HL-60 (cell line): ENCODE data around the gene FBN2.

Experiments used
- DNase-seq, 2 experiments: peaks; one replicate each; pipeline ENCODE4 v3.0.0-alpha.2; 2010 to 2020; ENCODE audit warnings: low read depth in 1 of 2, low spot score in 1 of 2
- H3K27ac ChIP-seq: fragments of 250-450 bp; sonication (Bioruptor Pico); replicated peaks from 2 replicates; pipeline ENCODE4 v1.5.1; 2020; ENCODE audit warnings: mild to moderate bottlenecking, moderate library complexity
- H3K27me3 ChIP-seq: fragments of 250-450 bp; sonication (Bioruptor Pico); 2 replicates; pipeline ENCODE4 v1.5.1; 2021; ENCODE audit warnings: mild to moderate bottlenecking, moderate library complexity; ENCODE audit not compliant: insufficient read depth, poor library complexity, severe bottlenecking
- H3K4me3 ChIP-seq: replicated peaks from 2 replicates; pipeline ENCODE4 v1.5.1; 2011; ENCODE audit warnings: mild to moderate bottlenecking, control low read depth, low read length; ENCODE audit not compliant: insufficient read depth
- GABPA ChIP-seq: IDR thresholded peaks from 2 replicates; pipeline ENCODE4 v1.6.1; 2012; ENCODE audit warnings: low read depth
- POLR2AphosphoS5 ChIP-seq: IDR thresholded peaks from 2 replicates; pipeline ENCODE4 v1.6.1; 2012; ENCODE audit warnings: low read depth
- SPI1 ChIP-seq: IDR thresholded peaks from 2 replicates; pipeline ENCODE4 v1.6.1; 2012; ENCODE audit warnings: low read depth, mild to moderate bottlenecking, borderline replicate concordance
- TF ChIP-seq, protein P1 (sequence below): IDR thresholded peaks from 2 replicates; pipeline ENCODE4 v1.6.1; 2012; ENCODE audit warnings: low read depth; ENCODE audit not compliant: insufficient replicate concordance
- TF ChIP-seq, protein P2 (sequence below): IDR thresholded peaks from one replicate; pipeline ENCODE4 v1.5.1; 2011; ENCODE audit warnings: low read length, control low read depth, inconsistent platforms; ENCODE audit not compliant: insufficient read depth

The FBN2 gene

DNA sequence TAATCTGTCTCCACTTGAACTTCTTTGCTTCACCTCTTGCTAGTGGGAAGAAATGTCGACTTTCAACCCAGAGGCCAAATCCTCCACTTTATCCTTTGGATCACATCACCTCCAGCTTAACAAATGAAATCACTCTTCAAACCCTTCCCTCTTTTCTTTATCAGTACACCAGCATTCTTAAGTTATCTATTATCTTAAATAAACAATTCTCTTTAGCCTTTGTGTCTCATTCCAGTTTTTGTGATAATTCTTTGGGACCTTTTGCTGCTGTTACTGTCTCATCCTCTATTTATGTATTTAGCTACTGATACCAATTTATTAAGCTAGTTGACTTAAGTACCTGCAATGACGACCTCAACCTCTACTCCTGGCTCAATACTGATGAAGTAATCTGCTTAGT lies 28.1 kb upstream of the FBN2 start:
- Histone ChIP-seq H3K27me3 (no peaks in the 10 kb centered on the region), H3K4me3 (no peak overlapping the region), H3K27ac (no peak overlapping the region)
- no peak for DNase-seq
- TF ChIP-seq POLR2AphosphoS5 (no peak), GABPA (no peak), SPI1 (no peak)
- TF ChIP-seq, protein P1, sequence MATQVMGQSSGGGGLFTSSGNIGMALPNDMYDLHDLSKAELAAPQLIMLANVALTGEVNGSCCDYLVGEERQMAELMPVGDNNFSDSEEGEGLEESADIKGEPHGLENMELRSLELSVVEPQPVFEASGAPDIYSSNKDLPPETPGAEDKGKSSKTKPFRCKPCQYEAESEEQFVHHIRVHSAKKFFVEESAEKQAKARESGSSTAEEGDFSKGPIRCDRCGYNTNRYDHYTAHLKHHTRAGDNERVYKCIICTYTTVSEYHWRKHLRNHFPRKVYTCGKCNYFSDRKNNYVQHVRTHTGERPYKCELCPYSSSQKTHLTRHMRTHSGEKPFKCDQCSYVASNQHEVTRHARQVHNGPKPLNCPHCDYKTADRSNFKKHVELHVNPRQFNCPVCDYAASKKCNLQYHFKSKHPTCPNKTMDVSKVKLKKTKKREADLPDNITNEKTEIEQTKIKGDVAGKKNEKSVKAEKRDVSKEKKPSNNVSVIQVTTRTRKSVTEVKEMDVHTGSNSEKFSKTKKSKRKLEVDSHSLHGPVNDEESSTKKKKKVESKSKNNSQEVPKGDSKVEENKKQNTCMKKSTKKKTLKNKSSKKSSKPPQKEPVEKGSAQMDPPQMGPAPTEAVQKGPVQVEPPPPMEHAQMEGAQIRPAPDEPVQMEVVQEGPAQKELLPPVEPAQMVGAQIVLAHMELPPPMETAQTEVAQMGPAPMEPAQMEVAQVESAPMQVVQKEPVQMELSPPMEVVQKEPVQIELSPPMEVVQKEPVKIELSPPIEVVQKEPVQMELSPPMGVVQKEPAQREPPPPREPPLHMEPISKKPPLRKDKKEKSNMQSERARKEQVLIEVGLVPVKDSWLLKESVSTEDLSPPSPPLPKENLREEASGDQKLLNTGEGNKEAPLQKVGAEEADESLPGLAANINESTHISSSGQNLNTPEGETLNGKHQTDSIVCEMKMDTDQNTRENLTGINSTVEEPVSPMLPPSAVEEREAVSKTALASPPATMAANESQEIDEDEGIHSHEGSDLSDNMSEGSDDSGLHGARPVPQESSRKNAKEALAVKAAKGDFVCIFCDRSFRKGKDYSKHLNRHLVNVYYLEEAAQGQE: no peak
- TF ChIP-seq, protein P2, sequence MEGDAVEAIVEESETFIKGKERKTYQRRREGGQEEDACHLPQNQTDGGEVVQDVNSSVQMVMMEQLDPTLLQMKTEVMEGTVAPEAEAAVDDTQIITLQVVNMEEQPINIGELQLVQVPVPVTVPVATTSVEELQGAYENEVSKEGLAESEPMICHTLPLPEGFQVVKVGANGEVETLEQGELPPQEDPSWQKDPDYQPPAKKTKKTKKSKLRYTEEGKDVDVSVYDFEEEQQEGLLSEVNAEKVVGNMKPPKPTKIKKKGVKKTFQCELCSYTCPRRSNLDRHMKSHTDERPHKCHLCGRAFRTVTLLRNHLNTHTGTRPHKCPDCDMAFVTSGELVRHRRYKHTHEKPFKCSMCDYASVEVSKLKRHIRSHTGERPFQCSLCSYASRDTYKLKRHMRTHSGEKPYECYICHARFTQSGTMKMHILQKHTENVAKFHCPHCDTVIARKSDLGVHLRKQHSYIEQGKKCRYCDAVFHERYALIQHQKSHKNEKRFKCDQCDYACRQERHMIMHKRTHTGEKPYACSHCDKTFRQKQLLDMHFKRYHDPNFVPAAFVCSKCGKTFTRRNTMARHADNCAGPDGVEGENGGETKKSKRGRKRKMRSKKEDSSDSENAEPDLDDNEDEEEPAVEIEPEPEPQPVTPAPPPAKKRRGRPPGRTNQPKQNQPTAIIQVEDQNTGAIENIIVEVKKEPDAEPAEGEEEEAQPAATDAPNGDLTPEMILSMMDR: no peak

DNA sequence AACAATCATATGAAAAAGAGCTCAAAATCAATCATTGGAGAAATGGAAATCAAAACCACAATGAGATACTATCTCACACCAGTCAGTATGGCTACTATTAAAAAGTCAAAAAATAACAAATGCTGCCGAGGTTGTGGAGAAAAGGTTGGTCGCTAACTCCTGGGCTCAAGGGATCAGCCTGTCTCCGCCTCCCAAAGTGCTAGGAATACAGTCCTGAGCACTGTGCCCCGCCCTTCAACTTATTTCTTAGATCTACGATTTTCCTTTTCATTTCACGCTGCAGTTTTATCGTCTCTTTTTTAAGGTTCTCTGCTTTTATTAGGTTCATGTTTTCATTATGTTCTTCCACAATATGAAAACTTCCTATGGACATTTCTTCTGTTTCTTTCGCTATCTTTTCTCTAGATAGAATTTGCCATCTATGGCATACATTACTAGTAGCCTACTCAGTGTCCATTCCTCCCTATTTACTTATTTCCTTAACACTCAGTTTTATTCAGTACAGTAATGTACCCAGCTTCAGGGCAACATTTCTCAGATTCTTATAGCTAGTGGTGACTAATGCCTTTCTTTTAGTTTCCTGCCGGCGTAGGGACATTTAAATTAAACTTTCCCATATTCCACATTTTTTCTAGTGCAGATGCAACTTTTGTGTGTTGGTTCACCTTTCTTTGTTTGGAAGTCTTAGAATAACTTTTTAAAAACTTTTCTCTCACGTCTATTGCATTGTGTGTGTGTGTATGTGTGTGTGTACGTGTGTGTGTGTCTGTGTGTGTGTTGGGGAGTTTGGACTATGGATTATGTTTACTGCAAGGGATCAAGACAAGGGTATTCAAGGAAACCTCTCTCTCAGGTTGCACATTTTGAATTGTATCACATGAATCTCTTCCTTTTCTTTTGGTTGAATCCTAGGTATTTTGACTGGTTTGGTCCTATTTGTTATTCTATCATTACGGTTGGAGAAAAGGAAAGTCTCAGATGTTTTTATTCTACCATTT lies 21.6 kb upstream of the FBN2 start:
- no peak for DNase-seq
- Histone ChIP-seq H3K27ac (no peak overlapping the region), H3K27me3 (no peaks in the 10 kb centered on the region), H3K4me3 (no peak overlapping the region)
- TF ChIP-seq, protein P2: no peak
- TF ChIP-seq GABPA (no peak), SPI1 (no peak), POLR2AphosphoS5 (no peak)
- TF ChIP-seq, protein P1: no peak

GRCh38 chr5:128553747-128554146 lies 15.7 kb upstream of the FBN2 start:
- H3K4me3 ChIP-seq: no peak overlapping the region
- no peaks in the 10 kb centered on the region for H3K27me3 ChIP-seq
- no peak for TF ChIP-seq SPI1
- TF ChIP-seq GABPA: no peak
- TF ChIP-seq, protein P1: no peak
- TF ChIP-seq, protein P2: no peak
- no peak for TF ChIP-seq POLR2AphosphoS5
- DNase-seq: no peak
- H3K27ac ChIP-seq: no peak overlapping the region
